OCI-LY1 (cell line): ENCODE results near the gene NPC2.

ENCODE experiments used
- H2AFZ ChIP-seq: fragments of 200-600 bp; sonication (generic), shearing (Covaris generic); 2 replicates; pipeline ENCODE4 v1.6.0; 2014; ENCODE audit warnings: antibody characterized with exemption, mild to moderate bottlenecking, low read length
- H3F3A ChIP-seq: fragments of 200-600 bp; sonication (generic), shearing (Covaris generic); 2 replicates; pipeline ENCODE4 v1.6.0; 2014; ENCODE audit warnings: mild to moderate bottlenecking, antibody characterized with exemption, low read length, moderate library complexity; ENCODE audit not compliant: insufficient read depth
- H3K27ac ChIP-seq: fragments of 200-600 bp; sonication (generic); 2 replicates; pipeline ENCODE4 v1.5.1; 2014; ENCODE audit warnings: low read length, mixed run types, mild to moderate bottlenecking, low read depth; ENCODE audit not compliant: poor library complexity, severe bottlenecking
- H3K27me3 ChIP-seq: fragments of 200-600 bp; sonication (generic); 2 replicates; pipeline ENCODE4 v1.6.0; 2014; ENCODE audit warnings: antibody characterized with exemption, mild to moderate bottlenecking, low read length, moderate library complexity; ENCODE audit not compliant: insufficient read depth
- H3K36me3 ChIP-seq: fragments of 200-600 bp; sonication (generic); 2 replicates; pipeline ENCODE4 v1.6.1; 2014; ENCODE audit warnings: mild to moderate bottlenecking, antibody characterized with exemption, low read length, moderate library complexity, mixed read lengths; ENCODE audit not compliant: insufficient read depth
- H3K4me1 ChIP-seq: fragments of 200-600 bp; sonication (generic); 2 replicates; pipeline ENCODE4 v1.5.1; 2014; ENCODE audit warnings: mild to moderate bottlenecking, low read length, moderate library complexity; ENCODE audit not compliant: insufficient read depth, severe bottlenecking
- H3K4me2 ChIP-seq: fragments of 200-600 bp; sonication (generic), shearing (Covaris generic); 2 replicates; pipeline ENCODE4 v1.6.1; 2014; ENCODE audit warnings: low read length
- H3K4me3 ChIP-seq: fragments of 200-600 bp; sonication (generic); 2 replicates; pipeline ENCODE4 v1.5.1; 2014; ENCODE audit warnings: low read length, low read depth, mild to moderate bottlenecking, mixed read lengths; ENCODE audit not compliant: poor library complexity, severe bottlenecking
- H3K79me2 ChIP-seq: fragments of 200-600 bp; shearing (Covaris generic); 2 replicates; pipeline ENCODE4 v1.6.1; 2016; ENCODE audit warnings: mixed run types, low read length, mixed read lengths; ENCODE audit not compliant: insufficient read depth
- H3K9ac ChIP-seq: fragments of 200-600 bp; sonication (generic), shearing (Covaris generic); 2 replicates; pipeline ENCODE4 v1.6.1; 2014; ENCODE audit warnings: mild to moderate bottlenecking, low read length, mixed read lengths
- H3K9me2 ChIP-seq: fragments of 200-600 bp; sonication (generic), shearing (Covaris generic); 2 replicates; pipeline ENCODE4 v1.6.1; 2014; ENCODE audit warnings: low read depth, mild to moderate bottlenecking, low read length, mixed read lengths
- H3K9me3 ChIP-seq: fragments of 200-600 bp; shearing (Covaris generic); 2 replicates; pipeline ENCODE4 v1.6.1; 2014; ENCODE audit warnings: low read length, mixed read lengths
- H4K20me1 ChIP-seq: fragments of 200-600 bp; sonication (generic), shearing (Covaris generic); 2 replicates; pipeline ENCODE4 v1.6.0; 2016; ENCODE audit warnings: mild to moderate bottlenecking, low read length; ENCODE audit not compliant: insufficient read depth
- CTCF ChIP-seq: fragments of 200-600 bp; sonication (generic), shearing (Covaris generic); IDR thresholded peaks from 2 replicates; pipeline ENCODE4 v1.5.1; 2017; ENCODE audit warnings: mild to moderate bottlenecking, antibody characterized with exemption, low read length, moderate library complexity, mixed read lengths
- EZH2 ChIP-seq: fragments of 200-600 bp; sonication (generic), shearing (Covaris generic); IDR thresholded peaks from 2 replicates; pipeline ENCODE4 v1.8.0; 2017; ENCODE audit warnings: borderline replicate concordance, mixed run types, mild to moderate bottlenecking, antibody characterized with exemption, low read length, moderate library complexity, mixed read lengths

Gene NPC2

GRCh38 chr14:74437496-74438053 lies 55.5 kb downstream of the NPC2 start:
- Histone ChIP-seq H3K36me3 (no peaks in the 10 kb centered on the region), H3K9ac (no peak overlapping the region)

GRCh38 chr14:74434294-74434693 lies 58.8 kb downstream of the NPC2 start:
- Histone ChIP-seq H3K27me3 (no peaks in the 10 kb centered on the region), H2AFZ (no peak overlapping the region), H3K9me2 (no peaks in the 10 kb centered on the region), H3K4me2 (no peak overlapping the region), H3K27ac (no peak overlapping the region), H4K20me1 (no peaks in the 10 kb centered on the region), H3K36me3 (no peaks in the 10 kb centered on the region), H3F3A (no peaks in the 10 kb centered on the region), H3K4me3 (no peak overlapping the region), H3K9ac (no peak overlapping the region), H3K79me2 (no peaks in the 10 kb centered on the region), H3K4me1 (no peaks in the 10 kb centered on the region), H3K9me3 (no peaks in the 10 kb centered on the region)
- TF ChIP-seq CTCF (no peak), EZH2 (no peak)

More at GRCh38 chr14:74437496-74438053, 55.5 kb downstream of the NPC2 start:
- Histone ChIP-seq H4K20me1 (no peaks in the 10 kb centered on the region), H3K4me3 (no peak overlapping the region), H3K27me3 (no peaks in the 10 kb centered on the region), H3K4me2 (no peak overlapping the region), H3K27ac (no peak overlapping the region), H2AFZ (no peak overlapping the region), H3K9me3 (no peaks in the 10 kb centered on the region), H3K4me1 (no peaks in the 10 kb centered on the region), H3F3A (no peaks in the 10 kb centered on the region), H3K79me2 (no peaks in the 10 kb centered on the region), H3K9me2 (no peaks in the 10 kb centered on the region)
- TF ChIP-seq CTCF, result no peak
- no peak for TF ChIP-seq EZH2

- Histone ChIP-seq H3K9me2 (no peaks in the 10 kb centered on the region), H3K4me1 (no peaks in the 10 kb centered on the region), H3K79me2 (no peaks in the 10 kb centered on the region), H3K36me3 (no peaks in the 10 kb centered on the region), H3K9me3 (no peaks in the 10 kb centered on the region), H4K20me1 (no peaks in the 10 kb centered on the region), H3K27me3 (no peaks in the 10 kb centered on the region), H2AFZ (no peak overlapping the region), H3K4me2 (no peak overlapping the region), H3K27ac (no peak overlapping the region), H3F3A (no peaks in the 10 kb centered on the region), H3K4me3 (no peak overlapping the region), H3K9ac (no peak overlapping the region)
- TF ChIP-seq EZH2, result no peak
- no peak for TF ChIP-seq CTCF
Measured at GRCh38 chr14:74429991-74430390, 63.1 kb downstream of the NPC2 start.
